Stimulated activated CD4-positive, alpha-beta T cell treated with anti-CD3 and anti-CD28 coated beads, Interleukin-4, amount 100 ng/mL, for 4 hours (primary cell): ENCODE results near the gene ADAM22.

Source experiments
- DNase-seq, 2 experiments: peaks; one replicate each; pipeline ENCODE4 v3.0.0-alpha.2; 2020

ADAM22 gene

GRCh38 chr7:88042803-88043202 lies 108.8 kb downstream of the ADAM22 start:
- DNase-seq, result no peak

- DNase-seq, result no peak
These were observed 110.0 kb downstream of the ADAM22 start for GRCh38 chr7:88044069-88044468.

GRCh38 chr7:88046839-88047573 lies 113.0 kb downstream of the ADAM22 start:
- no peak for DNase-seq

GRCh38 chr7:88057655-88058054 lies 123.6 kb downstream of the ADAM22 start:
- no peak for DNase-seq

- DNase-seq, result no peak
These were observed 128.2 kb downstream of the ADAM22 start for GRCh38 chr7:88062238-88062637.

GRCh38 chr7:88069093-88069492 lies 135.0 kb downstream of the ADAM22 start:
- DNase-seq, result no peak

- no peak for DNase-seq
These were observed 138.1 kb downstream of the ADAM22 start for GRCh38 chr7:88071994-88072714.

GRCh38 chr7:88072715-88073055 lies 138.6 kb downstream of the ADAM22 start:
- no peak for DNase-seq

GRCh38 chr7:88073626-88074025 lies 139.6 kb downstream of the ADAM22 start:
- no peak for DNase-seq

GRCh38 chr7:88075216-88075615 lies 141.2 kb downstream of the ADAM22 start:
- no peak for DNase-seq

GRCh38 chr7:88083883-88084282 lies 149.8 kb downstream of the ADAM22 start:
- DNase-seq, result no peak

GRCh38 chr7:88089561-88089960 lies 155.5 kb downstream of the ADAM22 start:
- DNase-seq, result no peak

GRCh38 chr7:88090240-88090639 lies 156.2 kb downstream of the ADAM22 start:
- DNase-seq, result no peak

GRCh38 chr7:88090671-88091070 lies 156.6 kb downstream of the ADAM22 start:
- DNase-seq, result no peak

GRCh38 chr7:88091988-88092675 lies 158.1 kb downstream of the ADAM22 start:
- DNase-seq, result no peak

GRCh38 chr7:88092676-88092999 lies 158.6 kb downstream of the ADAM22 start:
- no peak for DNase-seq

GRCh38 chr7:88101769-88102168 lies 167.7 kb downstream of the ADAM22 start:
- DNase-seq, result no peak

- no peak for DNase-seq
These were observed 168.6 kb downstream of the ADAM22 start for GRCh38 chr7:88102675-88103074.

- DNase-seq, result no peak
These were observed 170.7 kb downstream of the ADAM22 start for GRCh38 chr7:88104732-88105131.

- no peak for DNase-seq
These were observed 171.2 kb downstream of the ADAM22 start for GRCh38 chr7:88105231-88105630.

GRCh38 chr7:88106434-88106833 lies 172.4 kb downstream of the ADAM22 start:
- DNase-seq, result no peak

- no peak for DNase-seq
These were observed 175.6 kb downstream of the ADAM22 start for GRCh38 chr7:88109612-88110011.

GRCh38 chr7:88111140-88111743 lies 177.2 kb downstream of the ADAM22 start:
- no peak for DNase-seq

- no peak for DNase-seq
These were observed 178.0 kb downstream of the ADAM22 start for GRCh38 chr7:88111954-88112471.
